HCT116 (cell line): ENCODE data around the gene RCE1.

Source experiments
- POLR2A ChIP-seq: IDR thresholded peaks from 2 replicates; pipeline ENCODE4 v1.7.0; 2011; ENCODE audit warnings: borderline replicate concordance; ENCODE audit not compliant: insufficient read depth, insufficient read length; ENCODE audit errors: extremely low read depth
- SRF ChIP-seq: IDR thresholded peaks from 2 replicates; pipeline ENCODE4 v1.6.1; 2012; ENCODE audit warnings: low read depth
- TF ChIP-seq, protein P1 (sequence below), 3 experiments: fragments of 200-600 bp in 1 of 3; sonication (generic) in 1 of 3; IDR thresholded peaks in 2 of 3; conservative IDR thresholded peaks in 1 of 3; 2 replicates each; pipeline ENCODE4 v1.5.1; 2012 to 2017; ENCODE audit warnings: low read depth in 2 of 3, low read length in 2 of 3, antibody characterized with exemption in 1 of 3, borderline replicate concordance in 1 of 3, control low read depth in 1 of 3, mild to moderate bottlenecking in 1 of 3, mixed read lengths in 1 of 3, mixed run types in 1 of 3, moderate library complexity in 1 of 3; ENCODE audit not compliant: insufficient read depth in 1 of 3
- TF ChIP-seq, protein P2 (sequence below): IDR thresholded peaks from 2 replicates; pipeline ENCODE4 v1.6.1; 2012

DNA sequence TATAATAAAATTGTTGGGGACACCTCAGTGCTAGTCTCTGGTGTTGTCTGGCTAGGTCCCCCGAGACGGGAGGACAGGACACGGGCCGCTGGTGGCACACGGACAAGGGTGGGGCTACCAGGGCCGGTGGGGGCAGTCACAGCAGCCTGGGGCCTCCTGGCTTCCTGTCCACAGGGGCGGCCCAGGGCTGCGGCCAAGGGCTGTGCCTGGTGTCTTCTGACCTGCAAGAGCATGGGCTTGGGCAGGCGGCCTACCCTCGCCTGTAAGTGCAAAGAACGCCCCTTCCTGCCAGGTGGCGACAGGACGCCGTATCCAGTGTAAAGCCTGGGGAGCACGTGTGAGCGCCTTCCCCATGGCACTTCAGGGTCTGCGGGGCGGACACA, 17.2 kb downstream of the RCE1 start:
- TF ChIP-seq SRF, result no peak
- TF ChIP-seq, protein P1, sequence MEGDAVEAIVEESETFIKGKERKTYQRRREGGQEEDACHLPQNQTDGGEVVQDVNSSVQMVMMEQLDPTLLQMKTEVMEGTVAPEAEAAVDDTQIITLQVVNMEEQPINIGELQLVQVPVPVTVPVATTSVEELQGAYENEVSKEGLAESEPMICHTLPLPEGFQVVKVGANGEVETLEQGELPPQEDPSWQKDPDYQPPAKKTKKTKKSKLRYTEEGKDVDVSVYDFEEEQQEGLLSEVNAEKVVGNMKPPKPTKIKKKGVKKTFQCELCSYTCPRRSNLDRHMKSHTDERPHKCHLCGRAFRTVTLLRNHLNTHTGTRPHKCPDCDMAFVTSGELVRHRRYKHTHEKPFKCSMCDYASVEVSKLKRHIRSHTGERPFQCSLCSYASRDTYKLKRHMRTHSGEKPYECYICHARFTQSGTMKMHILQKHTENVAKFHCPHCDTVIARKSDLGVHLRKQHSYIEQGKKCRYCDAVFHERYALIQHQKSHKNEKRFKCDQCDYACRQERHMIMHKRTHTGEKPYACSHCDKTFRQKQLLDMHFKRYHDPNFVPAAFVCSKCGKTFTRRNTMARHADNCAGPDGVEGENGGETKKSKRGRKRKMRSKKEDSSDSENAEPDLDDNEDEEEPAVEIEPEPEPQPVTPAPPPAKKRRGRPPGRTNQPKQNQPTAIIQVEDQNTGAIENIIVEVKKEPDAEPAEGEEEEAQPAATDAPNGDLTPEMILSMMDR (IDR thresholded peaks at IDR 0.05 in 2 of 3, conservative IDR thresholded peaks at IDR 0.05 in 1 of 3; ENCODE audit: borderline replicate concordance in 1 of 3, insufficient read depth in 1 of 3, low read depth in 2 of 3, low read length in 2 of 3), result no peak
- TF ChIP-seq, protein P2, sequence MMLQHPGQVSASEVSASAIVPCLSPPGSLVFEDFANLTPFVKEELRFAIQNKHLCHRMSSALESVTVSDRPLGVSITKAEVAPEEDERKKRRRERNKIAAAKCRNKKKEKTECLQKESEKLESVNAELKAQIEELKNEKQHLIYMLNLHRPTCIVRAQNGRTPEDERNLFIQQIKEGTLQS, result no peak
- no peak for TF ChIP-seq POLR2A
